ENCODE data around the gene ALDH3B1. TPM values are rescaled to one million over a fixed set of nuclear protein-coding genes. Genes with fewer than 3 reads are reported as not detected.
"Not testable (repeated sequence)": the region's sequence is repeated elsewhere in the genome, so short reads cannot be mapped to it uniquely, and the experiment has no call there.

ALDH3B1 gene
- total and polyA plus RNA-seq, 9 of the 15 experiments (the other 6 are each of a cell fraction or from before 2014, with no cell fraction given): 0.01 to 0.35 (median 0.07) TPM; not detected in 2

- H3K4me3 ChIP-seq; H2AFZ ChIP-seq (ENCODE audit: low read depth, low read length); H3K4me1 ChIP-seq (replicated peaks in 1 of 2; ENCODE audit: control insufficient read depth in 2 of 2, insufficient read depth in 2 of 2, low read length in 2 of 2); intact Hi-C loops (cut with micrococcal nuclease); H3K36me3 ChIP-seq (ENCODE audit: control insufficient read depth, insufficient read depth, low read length); H3K9ac ChIP-seq (ENCODE audit: insufficient read depth in 1 of 2, low read depth in 2 of 2, low read length in 2 of 2); H3K4me2 ChIP-seq (ENCODE audit: insufficient read depth, low read length); H3K79me2 ChIP-seq (ENCODE audit: control insufficient read depth, insufficient read depth, low read length); FAIRE-seq; H4K20me1 ChIP-seq (replicated peaks; ENCODE audit: control insufficient read depth, insufficient read depth, low read length); in situ Hi-C loops (cut with MboI); CTCF ChIA-PET (ENCODE audit: low intra/inter-chr PET ratio); H3K9me3 ChIP-seq (replicated peaks; ENCODE audit: control insufficient read depth, insufficient read depth, low read depth, low read length); H3K27ac ChIP-seq (ENCODE audit: extremely low read depth, low read depth, low read length); DNase-seq (ENCODE audit: extremely low read depth in 1 of 4, low spot score in 3 of 4); ATAC-seq; H3K9me1 ChIP-seq (ENCODE audit: control insufficient read depth, insufficient read depth, low read length); BruUV-seq (replicated peaks); TF ChIP-seq REST (CRISPR knock-in tag; IDR thresholded peaks at IDR 0.05; ENCODE audit: low read depth): not testable (repeated sequence)
- H3K27me3 ChIP-seq (ENCODE audit: control insufficient read depth in 2 of 2, insufficient read depth in 2 of 2, low read length in 2 of 2): peaks cover 8 to 36% of the 10 kb centered on the region in 2 experiments
- 28% methylated on average over 10 of the region's 10 CpGs for WGBS (ENCODE audit: insufficient coverage, low coverage, missing lambda C conversion rate)
- POLR2A ChIA-PET: interaction anchor here (0.9 to 1.2 kb wide), 2 partner anchors 21 to 231 kb away, joined by 3 read pairs; no protein-coding TSS in a partner anchor
- 0 out of 2 replicates have a peak, but pooled peaks have one; percentile 6 for TF ChIP-seq REST (IDR thresholded peaks at IDR 0.05; ENCODE audit: borderline replicate concordance)
Observed at GRCh38 chr11:67981226-67981625, 28.9 kb upstream of the ALDH3B1 start.

Measured in K562 (cell line).